Coronary artery (tissue), 2 donors: Measurements from ENCODE around the gene CPSF4.
"Not testable (repeated sequence)": the region's sequence is repeated elsewhere in the genome, so short reads cannot be mapped to it uniquely, and the experiment has no call there.

Experiments used
- DNase-seq: peaks from one replicate; pipeline ENCODE4 v3.0.0-alpha.2; 2017; ENCODE audit warnings: low spot score
- H3K27ac ChIP-seq, 2 donors: fragments of 200-600 bp; sonication (generic); one replicate each; pipeline ENCODE4 v1.5.1; 2016 to 2019
- H3K4me3 ChIP-seq: fragments of 200-600 bp; sonication (generic); 2 replicates; pipeline ENCODE4 v1.5.1; 2016; ENCODE audit warnings: mild to moderate bottlenecking, moderate library complexity
- CTCF ChIP-seq: fragments of 200-600 bp; sonication (generic); IDR thresholded peaks from one replicate; pipeline ENCODE4 v1.5.1; 2019; ENCODE audit warnings: antibody characterized with exemption

Gene CPSF4

GRCh38 chr7:99499721-99500636 lies 61.2 kb downstream of the CPSF4 start, which contains the start of gene ZNF394:
TSS of gene ZNF394 (minus strand) at chr7:99500281. CDS start at chr7:99500093, 188 bp downstream.
- peak; percentile 91 for DNase-seq
- H3K27ac ChIP-seq = peak within 1 kb of the TSS; percentile 87 to 90
- no peak for TF ChIP-seq CTCF
- peak within 1 kb of the TSS; percentile 83 for H3K4me3 ChIP-seq

GRCh38 chr7:99500637-99501009 lies 61.9 kb downstream of the CPSF4 start:
- no peak for TF ChIP-seq CTCF
- DNase-seq = no peak
- peak overlapping the region; percentile 87 to 90 for H3K27ac ChIP-seq

GRCh38 chr7:99501236-99501635 lies 62.5 kb downstream of the CPSF4 start:
- not testable (repeated sequence) for DNase-seq, H3K27ac ChIP-seq
- H3K4me3 ChIP-seq = peak overlapping the region; percentile 83

More at GRCh38 chr7:99500637-99501009, 61.9 kb downstream of the CPSF4 start:
- H3K4me3 ChIP-seq = peak overlapping the region; percentile 83

- TF ChIP-seq CTCF = no peak
- peak; percentile 100 for DNase-seq
- peak overlapping the region; percentile 80 to 98 for H3K27ac ChIP-seq
Measured at GRCh38 chr7:99504281-99504602, 65.5 kb downstream of the CPSF4 start.

GRCh38 chr7:99504603-99505323 lies 66.0 kb downstream of the CPSF4 start, which contains the start of gene ZKSCAN5:
TSS of gene ZKSCAN5 (plus strand) at chr7:99504662. CDS start at chr7:99506045, 1,383 bp downstream.
- peak within 1 kb of the TSS; percentile 94 for H3K4me3 ChIP-seq
- peak; percentile 98 for DNase-seq
- H3K27ac ChIP-seq = peak within 1 kb of the TSS; percentile 80 to 98
- TF ChIP-seq CTCF = no peak

More at GRCh38 chr7:99504281-99504602, 65.5 kb downstream of the CPSF4 start:
- peak overlapping the region; percentile 94 for H3K4me3 ChIP-seq

- no peak for TF ChIP-seq CTCF
- H3K27ac ChIP-seq = peak overlapping the region; percentile 80 to 98
- no peak for DNase-seq
- H3K4me3 ChIP-seq = peak overlapping the region; percentile 94
Measured at GRCh38 chr7:99505324-99505662, 66.5 kb downstream of the CPSF4 start.
